ENCODE measurements around the gene ZNRF3.

The ZNRF3 gene

GRCh38 chr22:28927630-28928029 lies 44.3 kb downstream of the ZNRF3 start:
- Histone ChIP-seq H3K36me3 (ENCODE audit: control insufficient read depth in 2 of 2, insufficient read depth in 1 of 2, low read length in 2 of 2) (no peaks in the 10 kb centered on the region), H3K4me1 (ENCODE audit: control insufficient read depth, insufficient read depth, low read length) (peaks cover 22% of the 10 kb centered on the region), H3K27ac (ENCODE audit: extremely low read depth, low read depth, low read length) (no peak overlapping the region), H3K4me3 (ENCODE audit: low read depth, low read length) (no peak overlapping the region), H3K9me3 (ENCODE audit: control insufficient read depth, insufficient read depth, low read depth, low read length) (no peaks in the 10 kb centered on the region)
- TF ChIP-seq ZNF707 (tag by site-specific recombination; IDR thresholded peaks at IDR 0.05) (no peak), SP2 (tag by site-specific recombination; IDR thresholded peaks at IDR 0.05) (no peak)
- ChIA-PET POLR2A (interaction anchor here (0.7 to 1.5 kb wide), 3 partner anchors 9 to 45 kb away, joined by 3 to 6 read pairs (median 5); partner anchors contain the start of gene ZNRF3), CTCF (interaction anchor here (0.7 to 2.0 kb wide), 4 partner anchors 9 to 114 kb away, joined by 3 to 10 read pairs (median 4); no protein-coding TSS in a partner anchor)

GRCh38 chr22:28929197-28929596 lies 45.8 kb downstream of the ZNRF3 start:
- CTCF ChIA-PET, result interaction anchor here (1.0 kb wide), 1 partner anchor 111 kb away, joined by 3 read pairs; no protein-coding TSS in a partner anchor
- Histone ChIP-seq H3K9me3 (ENCODE audit: control insufficient read depth, insufficient read depth, low read depth, low read length) (no peaks in the 10 kb centered on the region), H3K4me1 (ENCODE audit: control insufficient read depth, insufficient read depth, low read length) (peaks cover 17% of the 10 kb centered on the region)

GRCh38 chr22:28930357-28931007 lies 47.1 kb downstream of the ZNRF3 start:
- ChIA-PET POLR2A (no interaction called here), CTCF (interaction anchor here (0.5 to 1.4 kb wide), 3 partner anchors 13 to 323 kb away, joined by 3 read pairs; no protein-coding TSS in a partner anchor)
- peaks cover 18% of the 10 kb centered on the region; the same call in 1 of the 2 replicates for H3K4me1 ChIP-seq (ENCODE audit: control insufficient read depth, insufficient read depth, low read length)

More at GRCh38 chr22:28929197-28929596, 45.8 kb downstream of the ZNRF3 start:
- POLR2A ChIA-PET, result no interaction called here
- H3K27ac ChIP-seq (ENCODE audit: extremely low read depth, low read depth, low read length), result no peak overlapping the region
- no peaks in the 10 kb centered on the region for H3K36me3 ChIP-seq (ENCODE audit: control insufficient read depth in 2 of 2, insufficient read depth in 1 of 2, low read length in 2 of 2)
- TF ChIP-seq ZNF121 (tag by site-specific recombination; IDR thresholded peaks at IDR 0.05) (no peak), ZNF416 (tag by site-specific recombination; IDR thresholded peaks at IDR 0.05) (no peak), ZIC2 (tag by site-specific recombination; IDR thresholded peaks at IDR 0.05) (no peak), ZNF16 (tag by site-specific recombination; IDR thresholded peaks at IDR 0.05; ENCODE audit: low read depth) (no peak), ZNF658 (tag by site-specific recombination; IDR thresholded peaks at IDR 0.05) (no peak), HOXD13 (CRISPR knock-in tag; IDR thresholded peaks at IDR 0.05; ENCODE audit: borderline replicate concordance) (no peak), ZSCAN5A (tag by site-specific recombination; IDR thresholded peaks at IDR 0.05) (no peak), ZNF830 (tag by site-specific recombination; IDR thresholded peaks at IDR 0.05; ENCODE audit: low read depth) (no peak), ZNF174 (tag by site-specific recombination; IDR thresholded peaks at IDR 0.05) (no peak), BCL11B (tag by site-specific recombination; IDR thresholded peaks at IDR 0.05; ENCODE audit: low read depth) (no peak), HOXA7 (CRISPR knock-in tag; IDR thresholded peaks at IDR 0.05; ENCODE audit: borderline replicate concordance) (no peak)
- no peak overlapping the region for H3K4me3 ChIP-seq (ENCODE audit: low read depth, low read length)

GRCh38 chr22:28931844-28932567 lies 48.6 kb downstream of the ZNRF3 start:
- ChIA-PET CTCF (interaction anchor here (0.6 to 1.1 kb wide), 5 partner anchors 9 to 144 kb away, joined by 3 to 4 read pairs (median 3); no protein-coding TSS in a partner anchor), POLR2A (interaction anchor here (0.6 kb wide), 1 partner anchor 49 kb away, joined by 3 read pairs; no protein-coding TSS in a partner anchor)
- Histone ChIP-seq H3K4me3 (ENCODE audit: low read depth, low read length) (no peak overlapping the region), H3K9me3 (ENCODE audit: control insufficient read depth, insufficient read depth, low read depth, low read length) (no peaks in the 10 kb centered on the region), H3K4me1 (ENCODE audit: control insufficient read depth, insufficient read depth, low read length) (peaks cover 18% of the 10 kb centered on the region; the same call in 1 of the 2 replicates), H3K36me3 (ENCODE audit: control insufficient read depth in 2 of 2, insufficient read depth in 1 of 2, low read length in 2 of 2) (no peaks in the 10 kb centered on the region), H3K27ac (ENCODE audit: extremely low read depth, low read depth, low read length) (no peak overlapping the region)
- no peak for TF ChIP-seq ZNF658 (tag by site-specific recombination; IDR thresholded peaks at IDR 0.05)
- TF ChIP-seq SCRT2 (tag by site-specific recombination; IDR thresholded peaks at IDR 0.05), result peak; percentile 28; the same call in 1 of the 2 replicates
- no peak for TF ChIP-seq ZNF404 (tag by site-specific recombination; IDR thresholded peaks at IDR 0.05)
- no peak for TF ChIP-seq SP3 (tag by site-specific recombination; IDR thresholded peaks at IDR 0.05)
- no peak for TF ChIP-seq ZNF133 (tag by site-specific recombination; IDR thresholded peaks at IDR 0.05)
- no peak for TF ChIP-seq ZBTB8A (tag by site-specific recombination; IDR thresholded peaks at IDR 0.05)
- no peak for TF ChIP-seq KLF9 (tag by site-specific recombination; IDR thresholded peaks at IDR 0.05; ENCODE audit: low read depth)

More at GRCh38 chr22:28930357-28931007, 47.1 kb downstream of the ZNRF3 start:
- Histone ChIP-seq H3K27ac (ENCODE audit: extremely low read depth, low read depth, low read length) (no peak overlapping the region), H3K36me3 (ENCODE audit: control insufficient read depth in 2 of 2, insufficient read depth in 1 of 2, low read length in 2 of 2) (no peaks in the 10 kb centered on the region), H3K9me3 (ENCODE audit: control insufficient read depth, insufficient read depth, low read depth, low read length) (no peaks in the 10 kb centered on the region), H3K4me3 (ENCODE audit: low read depth, low read length) (no peak overlapping the region)
- TF ChIP-seq ZNF24 (tag by site-specific recombination; IDR thresholded peaks at IDR 0.05) (0 out of 2 replicates have a peak, but pooled peaks have one; percentile 15), GLIS1 (tag by site-specific recombination; IDR thresholded peaks at IDR 0.05) (peak; percentile 86), ZIC2 (tag by site-specific recombination; IDR thresholded peaks at IDR 0.05) (peak; percentile 55), SP7 (tag by site-specific recombination; IDR thresholded peaks at IDR 0.05) (no peak), ZBTB17 (tag by site-specific recombination; IDR thresholded peaks at IDR 0.05) (0 out of 2 replicates have a peak, but pooled peaks have one; percentile 26), ZNF530 (tag by site-specific recombination; IDR thresholded peaks at IDR 0.05; ENCODE audit: low read depth) (no peak)
